Endothelial cell of umbilical vein (primary cell): ENCODE data around the gene IGSF3.

Experiments
- CTCF ChIP-seq, 2 donors: IDR thresholded peaks; 1 replicate in 1 of 2; 2 replicates in 1 of 2; pipeline ENCODE4 v1.5.1; 2011; ENCODE audit warnings: low read length in 2 of 2, mild to moderate bottlenecking in 2 of 2, moderate library complexity in 2 of 2, control low read depth in 1 of 2, inconsistent platforms in 1 of 2, low read depth in 1 of 2; ENCODE audit not compliant: insufficient read depth in 1 of 2; ENCODE audit errors: extremely low read depth in 1 of 2
- EZH2 ChIP-seq: IDR thresholded peaks from 2 replicates; pipeline ENCODE4 v1.6.1; 2012; ENCODE audit warnings: borderline replicate concordance, low read depth, mild to moderate bottlenecking, moderate library complexity, low read length, inconsistent platforms; ENCODE audit not compliant: severe bottlenecking
- FOS ChIP-seq: IDR thresholded peaks from 2 replicates; pipeline ENCODE4 v1.6.1; 2011; ENCODE audit warnings: mild to moderate bottlenecking, low read length, moderate library complexity, borderline replicate concordance; ENCODE audit not compliant: insufficient read depth
- JUN ChIP-seq: IDR thresholded peaks from 2 replicates; pipeline ENCODE4 v1.6.1; 2011; ENCODE audit warnings: borderline replicate concordance, low read depth; ENCODE audit not compliant: insufficient read length, insufficient read depth
- MAX ChIP-seq: IDR thresholded peaks from 2 replicates; pipeline ENCODE4 v1.6.1; 2011; ENCODE audit not compliant: insufficient read depth, insufficient read length
- MYC ChIP-seq: IDR thresholded peaks from one replicate; pipeline ENCODE4 v1.6.1; 2011; ENCODE audit warnings: mild to moderate bottlenecking, low read depth, low read length
- POLR2A ChIP-seq: IDR thresholded peaks from 2 replicates; pipeline ENCODE4 v1.6.1; 2012; ENCODE audit warnings: low read depth, mild to moderate bottlenecking, control low read depth, low read length
- POLR2AphosphoS5 ChIP-seq: IDR thresholded peaks from 2 replicates; pipeline ENCODE4 v1.6.1; 2012; ENCODE audit warnings: low read depth, mild to moderate bottlenecking, control low read depth, low read length, moderate library complexity; ENCODE audit not compliant: insufficient read depth

GRCh38 chr1:116679828-116680628, 12.5 kb upstream of the IGSF3 start:
- no peak for TF ChIP-seq POLR2A
- no peak for TF ChIP-seq JUN
- no peak for TF ChIP-seq POLR2AphosphoS5
- TF ChIP-seq CTCF (IDR thresholded peaks at IDR 0.05; ENCODE audit: extremely low read depth in 1 of 2, insufficient read depth in 1 of 2, low read depth in 1 of 2, low read length in 2 of 2), result no peak
- no peak for TF ChIP-seq MAX
- TF ChIP-seq FOS, result no peak
- no peak for TF ChIP-seq EZH2
- TF ChIP-seq MYC, result no peak
